Ascending aorta (tissue), 2 donors: ENCODE results near the gene LANCL2. TPM values are rescaled to one million over a fixed set of nuclear protein-coding genes. Genes with fewer than 3 reads are reported as not detected.

Source experiments
- DNase-seq, 2 donors: peaks; one replicate each; pipeline ENCODE4 v3.0.0-alpha.2; 2019; ENCODE audit warnings: low spot score in 2 of 2
- H3K27ac ChIP-seq, 2 donors: fragments of 200-600 bp; sonication (generic); one replicate each; pipeline ENCODE4 v1.5.1; 2016 to 2017; ENCODE audit warnings: mild to moderate bottlenecking in 1 of 2
- H3K27me3 ChIP-seq: fragments of 200-600 bp; sonication (generic); one replicate; pipeline ENCODE4 v1.5.1; 2017
- H3K36me3 ChIP-seq, 2 donors: fragments of 200-600 bp; sonication (generic); one replicate each; pipeline ENCODE4 v1.5.1; 2016
- H3K4me1 ChIP-seq, 2 donors: fragments of 200-600 bp; sonication (generic); one replicate each; pipeline ENCODE4 v1.5.1; 2016 to 2017; ENCODE audit warnings: mild to moderate bottlenecking in 1 of 2
- H3K4me3 ChIP-seq, 2 donors: fragments of 200-600 bp; sonication (generic); one replicate each; pipeline ENCODE4 v1.5.1; 2016 to 2017; ENCODE audit warnings: mild to moderate bottlenecking in 1 of 2
- H3K9me3 ChIP-seq, 2 donors: fragments of 200-600 bp; sonication (generic); one replicate each; pipeline ENCODE4 v1.5.1; 2016
- intact Hi-C: fragments of 100-400 bp; cut with DNase I; formaldehyde crosslinking; loops from one replicate; pipeline ENCODE4 v1.15.1; 2023
- total RNA-seq: library from RNA; depleted of rRNA; stranded (reverse); fragments of >200 nt; gene quantifications from one replicate; pipeline ENCODE4 v1.1.0, GENCODE V29; 2016
- TF ChIP-seq, protein P1 (sequence below), 3 experiments: fragments of 200-600 bp in 2 of 3; fragments of 450-650 bp in 1 of 3; sonication (generic) in 2 of 3; IDR thresholded peaks; one replicate each; pipeline ENCODE4 v1.5.1; 2016 to 2019; ENCODE audit warnings: antibody characterized with exemption in 3 of 3, mild to moderate bottlenecking in 1 of 3, moderate library complexity in 1 of 3

Gene LANCL2
- total RNA-seq, 1 donor from 2014 or later, result 12.9 TPM

DNA sequence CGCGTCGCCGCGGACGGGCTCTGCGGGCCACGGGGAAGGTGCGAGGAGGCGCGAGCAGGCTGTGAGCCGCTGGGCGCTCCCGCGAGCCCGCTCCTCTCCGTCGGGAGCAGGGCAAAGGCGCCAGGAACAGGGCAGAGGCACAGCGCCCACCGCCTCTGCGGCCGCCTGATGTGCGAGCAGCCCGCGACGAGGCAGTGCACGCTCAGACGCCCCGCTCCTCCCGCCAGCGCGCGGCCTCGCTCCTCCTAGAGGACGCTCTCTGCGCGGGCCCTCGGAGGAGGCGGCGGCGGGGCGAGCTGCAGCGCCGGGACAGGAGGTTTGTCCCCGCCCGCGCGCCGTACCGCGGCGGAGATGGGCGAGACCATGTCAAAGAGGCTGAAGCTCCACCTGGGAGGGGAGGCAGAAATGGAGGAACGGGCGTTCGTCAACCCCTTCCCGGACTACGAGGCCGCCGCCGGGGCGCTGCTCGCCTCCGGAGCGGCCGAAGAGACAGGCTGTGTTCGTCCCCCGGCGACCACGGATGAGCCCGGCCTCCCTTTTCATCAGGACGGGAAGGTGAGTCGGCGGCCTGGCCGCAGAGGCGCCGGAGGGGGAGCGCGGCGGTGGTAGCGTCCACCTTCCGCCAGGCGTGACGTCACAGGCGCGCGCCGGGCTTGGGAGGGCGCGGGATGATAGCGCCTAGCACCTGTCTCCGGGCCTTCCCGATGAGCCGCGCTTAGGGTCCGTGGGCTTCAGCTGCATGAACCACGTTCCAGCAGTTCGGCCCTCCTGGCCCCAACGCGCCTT is 731 bp downstream of the LANCL2 start:
- TF ChIP-seq, protein P1, sequence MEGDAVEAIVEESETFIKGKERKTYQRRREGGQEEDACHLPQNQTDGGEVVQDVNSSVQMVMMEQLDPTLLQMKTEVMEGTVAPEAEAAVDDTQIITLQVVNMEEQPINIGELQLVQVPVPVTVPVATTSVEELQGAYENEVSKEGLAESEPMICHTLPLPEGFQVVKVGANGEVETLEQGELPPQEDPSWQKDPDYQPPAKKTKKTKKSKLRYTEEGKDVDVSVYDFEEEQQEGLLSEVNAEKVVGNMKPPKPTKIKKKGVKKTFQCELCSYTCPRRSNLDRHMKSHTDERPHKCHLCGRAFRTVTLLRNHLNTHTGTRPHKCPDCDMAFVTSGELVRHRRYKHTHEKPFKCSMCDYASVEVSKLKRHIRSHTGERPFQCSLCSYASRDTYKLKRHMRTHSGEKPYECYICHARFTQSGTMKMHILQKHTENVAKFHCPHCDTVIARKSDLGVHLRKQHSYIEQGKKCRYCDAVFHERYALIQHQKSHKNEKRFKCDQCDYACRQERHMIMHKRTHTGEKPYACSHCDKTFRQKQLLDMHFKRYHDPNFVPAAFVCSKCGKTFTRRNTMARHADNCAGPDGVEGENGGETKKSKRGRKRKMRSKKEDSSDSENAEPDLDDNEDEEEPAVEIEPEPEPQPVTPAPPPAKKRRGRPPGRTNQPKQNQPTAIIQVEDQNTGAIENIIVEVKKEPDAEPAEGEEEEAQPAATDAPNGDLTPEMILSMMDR (IDR thresholded peaks at IDR 0.05), result peak in 2 of 3 experiments; percentile 21 to 44
- H3K27me3 ChIP-seq, result no peaks in the 10 kb centered on the region
- H3K36me3 ChIP-seq, result no peaks in the 10 kb centered on the region
- intact Hi-C loops, result loop anchor here (1.0 to 10.0 kb wide), 9 partner anchors 206 to 819 kb away; partner anchors contain the start of genes CCT6A, MRPS17, PSPH and SEC61G
- H3K4me1 ChIP-seq, result peaks cover 5 to 10% of the 10 kb centered on the region in 2 donors
- H3K27ac ChIP-seq, result peak overlapping the region; percentile 98 to 99
- peak; percentile 70 to 97 for DNase-seq
- peak overlapping the region; percentile 64 to 100 for H3K4me3 ChIP-seq
- H3K9me3 ChIP-seq, result no peaks in the 10 kb centered on the region

DNA sequence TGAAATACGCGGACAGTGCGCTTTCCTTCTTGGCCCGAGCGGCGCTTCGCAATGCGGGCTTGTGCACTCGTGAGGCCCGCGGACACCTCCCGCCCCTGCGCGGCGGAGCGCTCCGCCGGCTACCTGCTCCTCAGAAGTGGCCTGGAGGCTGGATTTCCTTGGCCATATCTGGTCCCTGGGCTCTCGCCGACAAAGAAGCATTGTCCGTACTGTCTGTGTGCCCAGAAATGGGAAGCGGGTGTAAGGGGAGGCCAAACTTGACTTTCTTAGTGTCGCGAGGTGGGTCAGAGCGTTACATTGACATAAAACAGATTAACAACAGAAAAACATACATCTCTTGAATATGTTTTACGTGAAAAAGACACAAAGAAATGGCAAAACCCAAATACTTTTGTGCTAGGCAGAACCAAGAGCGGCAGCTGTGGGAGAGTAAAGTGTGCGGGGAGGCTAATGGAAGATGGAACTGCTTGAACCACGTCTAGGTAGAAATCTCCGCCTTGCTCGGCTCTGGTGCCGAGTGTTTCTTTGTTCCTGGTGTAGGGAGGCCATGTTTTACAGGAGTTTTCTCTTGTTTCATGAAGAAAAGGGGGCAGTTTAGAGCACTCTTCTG is 1.4 kb downstream of the LANCL2 start:
- no peak for DNase-seq
- H3K27me3 ChIP-seq, result no peaks in the 10 kb centered on the region
- H3K36me3 ChIP-seq, result no peaks in the 10 kb centered on the region
- no peaks in the 10 kb centered on the region for H3K9me3 ChIP-seq
- H3K27ac ChIP-seq, result peak overlapping the region; percentile 98 to 99
- peak overlapping the region; percentile 64 to 100 for H3K4me3 ChIP-seq
- peaks cover 5 to 10% of the 10 kb centered on the region in 2 donors for H3K4me1 ChIP-seq
- intact Hi-C loops, result loop anchor here (1.0 to 10.0 kb wide), 8 partner anchors 206 to 818 kb away; partner anchors contain the start of genes CCT6A, MRPS17, PSPH and SEC61G
- TF ChIP-seq, protein P1 (IDR thresholded peaks at IDR 0.05), result no peak

DNA sequence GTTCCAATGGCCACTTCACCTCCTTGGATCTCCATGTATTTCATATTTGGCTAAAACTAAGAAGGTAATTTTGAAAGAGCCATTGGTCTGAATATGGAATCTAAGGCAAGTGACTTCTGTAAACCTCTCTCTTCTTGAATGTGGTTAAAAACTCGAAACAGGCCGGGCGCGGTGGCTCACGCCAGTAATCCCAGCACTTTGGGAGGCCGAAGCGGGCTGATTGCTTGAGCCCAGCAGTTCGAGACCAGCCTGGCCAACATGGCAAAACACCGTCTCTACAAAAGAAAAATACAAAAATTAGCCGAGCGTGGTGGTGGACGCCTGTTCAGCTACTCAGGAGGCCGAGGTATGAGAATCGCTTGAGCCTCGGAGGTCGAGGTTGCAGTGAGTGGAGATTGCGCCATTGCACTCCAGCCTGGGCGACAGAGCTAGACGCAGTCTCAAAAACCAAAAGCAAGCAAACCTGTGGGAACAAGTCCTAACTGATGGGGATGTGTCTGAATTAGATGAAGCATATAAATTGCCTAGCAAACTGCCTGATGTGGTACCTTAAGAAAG is 2.2 kb downstream of the LANCL2 start:
- no peak for DNase-seq
- Histone ChIP-seq H3K4me1 (peaks cover 5 to 10% of the 10 kb centered on the region in 2 donors), H3K4me3 (peak overlapping the region; percentile 64 to 100), H3K27me3 (no peaks in the 10 kb centered on the region), H3K9me3 (no peaks in the 10 kb centered on the region), H3K36me3 (no peaks in the 10 kb centered on the region), H3K27ac (no peak overlapping the region)
- intact Hi-C loops, result loop anchor here (2.0 to 10.0 kb wide), 7 partner anchors 205 to 817 kb away; partner anchors contain the start of genes CCT6A, PSPH, SEC61G and VOPP1
- TF ChIP-seq, protein P1 (IDR thresholded peaks at IDR 0.05), result no peak

DNA sequence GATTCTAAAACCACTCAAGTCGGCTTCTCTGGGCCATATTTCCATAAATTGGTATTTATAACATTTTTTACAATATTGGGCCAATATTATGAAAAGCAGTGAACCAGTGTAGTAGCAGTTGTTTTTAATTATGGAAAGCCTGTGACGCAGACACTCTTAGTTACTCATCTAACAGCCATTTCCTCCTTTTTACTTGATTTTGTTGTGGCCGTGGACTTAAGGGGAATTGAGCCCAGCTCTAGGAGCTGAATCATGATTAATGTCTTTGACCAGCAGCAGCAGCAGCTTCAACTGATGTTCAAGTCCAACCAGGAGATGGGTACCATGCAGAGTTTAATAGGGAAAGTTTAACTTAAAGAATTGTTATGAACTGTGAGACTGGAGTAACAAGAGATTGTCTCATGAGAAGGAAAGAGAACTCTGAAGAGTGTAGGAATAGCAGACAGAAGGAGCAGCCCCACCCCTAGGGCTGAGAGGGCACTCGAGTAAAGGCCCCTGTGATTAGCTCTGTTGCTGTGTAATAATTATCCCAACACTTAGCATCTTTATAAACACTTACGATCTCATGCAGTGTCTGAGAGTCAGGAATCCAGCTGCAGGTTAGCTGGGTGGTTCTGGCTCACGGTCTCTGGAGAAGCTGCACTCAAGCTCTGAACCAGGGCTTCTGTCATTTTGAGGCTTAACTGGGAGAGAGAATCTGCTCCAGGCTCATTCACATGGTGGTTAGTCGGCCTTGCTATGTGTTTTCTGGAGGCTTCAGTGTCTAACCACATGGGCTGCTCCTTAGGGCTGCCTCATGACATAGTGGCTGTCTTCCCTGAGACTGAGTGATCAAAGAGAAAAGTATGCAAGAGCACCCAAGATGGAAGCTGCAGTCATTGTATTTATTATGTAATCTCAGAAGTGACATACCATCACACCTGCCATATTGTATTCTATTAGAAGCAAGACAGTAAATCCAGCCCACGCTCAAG is 4.6 kb downstream of the LANCL2 start:
- peaks cover 5 to 10% of the 10 kb centered on the region in 2 donors for H3K4me1 ChIP-seq
- no peaks in the 10 kb centered on the region for H3K9me3 ChIP-seq
- no peaks in the 10 kb centered on the region for H3K27me3 ChIP-seq
- no peak overlapping the region for H3K4me3 ChIP-seq
- intact Hi-C loops, result loop anchor here (5.0 to 10.0 kb wide), 6 partner anchors 203 to 815 kb away; partner anchors contain the start of genes CCT6A, PSPH and VOPP1
- H3K27ac ChIP-seq, result no peak overlapping the region
- no peak for DNase-seq
- TF ChIP-seq, protein P1 (IDR thresholded peaks at IDR 0.05), result no peak
- H3K36me3 ChIP-seq, result no peaks in the 10 kb centered on the region

DNA sequence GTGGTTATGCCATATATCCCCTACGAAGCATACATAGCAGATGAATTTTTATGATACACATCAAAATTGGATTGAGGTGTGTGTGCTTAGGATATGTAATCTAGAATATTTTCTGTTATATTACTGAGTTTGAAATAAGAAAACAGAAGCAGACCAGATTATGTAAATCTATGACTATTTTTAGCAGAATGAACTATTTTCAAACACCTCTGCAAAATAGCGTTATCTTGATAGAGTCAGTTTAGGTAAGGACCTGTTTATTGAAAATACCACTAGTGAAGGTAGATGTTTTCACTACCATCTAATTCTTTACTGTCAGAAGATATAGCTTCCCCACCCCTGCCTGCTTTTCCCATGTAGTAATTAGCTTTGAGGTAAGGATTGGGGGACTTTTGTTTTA is 9.1 kb downstream of the LANCL2 start:
- Histone ChIP-seq H3K9me3 (no peaks in the 10 kb centered on the region), H3K36me3 (no peaks in the 10 kb centered on the region), H3K27me3 (no peaks in the 10 kb centered on the region), H3K4me1 (no peaks in the 10 kb centered on the region), H3K4me3 (no peak overlapping the region), H3K27ac (no peak overlapping the region)
- intact Hi-C loops, result no loop called here
- DNase-seq, result no peak
- TF ChIP-seq, protein P1 (IDR thresholded peaks at IDR 0.05), result no peak
